Measurements from ENCODE around the gene MRAP.

MRAP gene

DNA sequence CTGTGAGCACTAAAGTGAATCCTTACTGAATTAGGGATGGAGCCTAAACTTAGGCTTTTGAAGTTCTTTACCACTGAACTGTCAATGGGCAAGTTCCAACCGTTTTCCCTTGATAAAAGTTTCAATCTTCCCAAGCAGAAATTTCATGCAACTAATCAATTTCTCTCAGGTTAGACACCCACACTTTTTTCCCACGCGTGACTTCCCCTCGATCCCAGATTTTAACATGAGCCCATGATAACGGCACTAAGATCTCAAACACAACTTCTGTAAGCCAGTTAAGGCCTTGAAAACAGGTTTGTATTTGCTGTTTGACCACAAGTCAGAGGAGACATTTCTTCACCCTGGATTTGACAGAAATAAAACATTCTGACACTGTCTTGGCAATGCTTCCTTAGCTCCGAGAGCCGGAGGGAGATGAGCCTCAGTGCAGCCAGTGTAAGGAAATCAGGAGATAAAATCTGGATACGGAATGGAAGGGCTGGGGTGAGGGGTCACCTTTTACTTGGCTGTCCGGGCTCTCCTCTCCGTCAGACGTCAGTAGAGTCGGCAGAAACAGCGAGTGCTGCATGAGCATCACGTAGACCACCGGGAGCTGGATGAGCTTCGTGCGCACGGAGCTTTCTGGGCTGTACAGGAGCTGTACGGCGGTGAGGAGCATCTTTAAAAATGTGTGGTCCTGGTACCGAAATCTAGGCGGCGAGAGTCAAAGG is 39.7 kb downstream of the MRAP start:
- TF ChIP-seq ZNF274 (IDR thresholded peaks at IDR 0.05; ENCODE audit: low read depth, low read length), result no peak
- H3K4me3 ChIP-seq (ENCODE audit: low read length), result no peak overlapping the region

- H3K4me3 ChIP-seq (ENCODE audit: low read length), result no peak overlapping the region
- TF ChIP-seq ZNF274 (IDR thresholded peaks at IDR 0.05; ENCODE audit: low read depth, low read length), result no peak
These were observed 42.5 kb downstream of the MRAP start for GRCh38 chr21:32340863-32341848.

DNA sequence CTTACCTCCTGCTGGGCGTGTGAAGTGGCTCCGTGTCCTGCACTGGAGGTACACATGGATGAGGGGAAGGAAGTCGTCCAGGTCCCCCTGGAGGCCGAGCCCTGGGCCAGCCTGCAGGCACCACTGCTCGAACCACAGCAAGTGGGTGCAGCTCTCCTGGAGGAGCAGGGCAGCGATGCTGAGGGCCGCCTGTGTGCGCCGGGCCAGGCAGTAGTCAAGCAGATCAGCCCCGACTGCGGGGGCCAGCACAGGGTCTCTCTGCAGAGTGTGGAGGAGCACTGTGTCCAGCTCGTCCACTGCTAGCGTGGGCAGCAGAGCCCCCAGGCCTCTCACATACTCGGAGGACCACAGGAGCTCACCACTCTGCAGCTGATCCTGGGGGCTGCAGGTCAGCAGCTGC is 48.3 kb downstream of the MRAP start:
- TF ChIP-seq ZNF274 (IDR thresholded peaks at IDR 0.05; ENCODE audit: low read depth, low read length), result no peak
- no peak overlapping the region for H3K4me3 ChIP-seq (ENCODE audit: low read length)

DNA sequence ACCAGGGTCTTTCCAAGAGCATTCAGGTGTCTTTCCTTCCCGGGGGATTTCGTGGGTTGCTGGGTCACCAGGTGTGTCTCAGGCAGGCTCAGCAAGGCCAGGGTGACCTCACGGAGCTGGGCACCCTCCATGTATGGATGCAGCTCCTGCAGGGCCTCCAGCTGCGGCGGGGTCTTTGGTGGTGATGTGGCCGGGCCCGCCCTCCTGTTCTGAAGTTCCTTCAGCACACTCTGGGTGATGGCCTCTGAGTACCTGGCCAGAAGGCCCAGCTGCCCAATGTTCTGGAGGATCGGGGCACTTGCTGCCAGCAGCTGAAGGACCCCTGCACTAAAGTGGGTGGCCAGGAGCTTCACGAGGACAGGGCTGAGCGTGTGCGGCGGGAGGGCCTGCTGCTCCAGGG is 48.7 kb downstream of the MRAP start:
- TF ChIP-seq ZNF274 (IDR thresholded peaks at IDR 0.05; ENCODE audit: low read depth, low read length), result no peak
- no peak overlapping the region for H3K4me3 ChIP-seq (ENCODE audit: low read length)

GRCh38 chr21:32347977-32348376 is 49.3 kb downstream of the MRAP start:
- H3K4me3 ChIP-seq (ENCODE audit: low read length), result no peak overlapping the region
- no peak for TF ChIP-seq ZNF274 (IDR thresholded peaks at IDR 0.05; ENCODE audit: low read depth, low read length)

DNA sequence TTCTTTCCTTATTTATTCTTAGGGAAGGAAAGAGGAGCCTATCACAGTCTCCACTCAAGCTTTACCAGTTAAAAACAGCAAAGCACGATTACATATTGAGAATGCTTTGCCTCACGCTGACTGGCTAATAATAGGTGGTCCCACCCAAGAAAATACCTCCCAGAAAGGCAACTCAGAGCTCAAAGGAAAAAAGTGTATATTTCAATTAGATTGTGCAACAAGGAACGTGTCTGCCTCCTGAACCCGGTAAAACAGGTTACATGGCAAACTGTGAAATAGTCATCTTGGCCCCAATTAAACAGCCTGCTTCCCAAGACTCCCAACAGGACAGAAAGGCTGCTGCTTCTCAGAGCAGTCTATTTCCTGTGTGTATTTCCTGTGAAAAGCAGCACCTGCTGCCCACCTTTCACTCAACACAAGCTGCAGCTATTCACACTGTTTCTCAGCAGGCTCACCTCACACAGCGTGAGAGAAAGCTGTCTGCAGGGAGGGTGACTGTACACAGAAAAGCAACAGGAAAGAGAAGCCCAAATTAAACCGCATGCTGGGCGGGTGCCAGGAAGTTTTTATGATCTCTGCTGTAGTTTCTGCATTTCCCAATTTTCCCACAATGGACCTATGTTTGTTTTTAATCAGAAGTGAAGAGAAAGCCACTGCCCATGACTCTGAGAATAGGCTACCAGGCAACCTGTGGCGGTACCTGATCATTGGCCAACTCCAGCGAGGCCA is 50.1 kb downstream of the MRAP start:
- no peak for TF ChIP-seq ZNF274 (IDR thresholded peaks at IDR 0.05; ENCODE audit: low read depth, low read length)
- H3K4me3 ChIP-seq (ENCODE audit: low read length), result no peak overlapping the region

DNA sequence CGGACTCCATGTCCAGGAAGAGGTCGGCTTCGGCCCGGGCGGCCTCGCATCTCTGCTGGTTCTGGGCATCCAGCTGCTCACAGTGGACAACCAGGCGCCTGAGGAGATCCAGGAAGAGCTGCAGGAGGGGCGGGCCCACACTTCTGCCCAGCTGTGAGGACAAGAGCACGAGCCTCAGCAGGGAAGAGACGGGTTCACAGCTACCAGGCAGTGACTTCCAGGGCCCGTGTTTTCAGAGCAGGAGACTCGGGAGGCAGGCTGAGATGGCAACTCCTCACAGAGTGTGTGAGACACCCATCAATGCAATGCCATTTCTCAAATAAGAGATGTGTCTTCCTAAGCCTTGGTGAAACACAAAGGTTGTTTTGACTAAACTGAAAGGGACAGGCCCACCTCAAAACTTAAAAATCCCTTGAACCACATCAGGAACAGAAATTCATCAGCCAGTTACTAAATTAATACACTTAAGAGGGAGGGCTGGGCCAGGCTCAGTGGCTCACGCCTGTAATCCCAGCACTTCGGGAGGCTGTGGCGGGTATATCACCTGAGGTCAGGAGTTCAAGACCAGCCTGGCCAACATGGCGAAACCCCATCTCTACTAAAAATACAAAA is 50.8 kb downstream of the MRAP start:
- no peak overlapping the region for H3K4me3 ChIP-seq (ENCODE audit: low read length)
- TF ChIP-seq ZNF274 (IDR thresholded peaks at IDR 0.05; ENCODE audit: low read depth, low read length), result no peak

- no peak for TF ChIP-seq ZNF274 (IDR thresholded peaks at IDR 0.05; ENCODE audit: low read depth, low read length)
- H3K4me3 ChIP-seq (ENCODE audit: low read length), result no peak overlapping the region
These were observed 51.7 kb downstream of the MRAP start for GRCh38 chr21:32350211-32350980.

DNA sequence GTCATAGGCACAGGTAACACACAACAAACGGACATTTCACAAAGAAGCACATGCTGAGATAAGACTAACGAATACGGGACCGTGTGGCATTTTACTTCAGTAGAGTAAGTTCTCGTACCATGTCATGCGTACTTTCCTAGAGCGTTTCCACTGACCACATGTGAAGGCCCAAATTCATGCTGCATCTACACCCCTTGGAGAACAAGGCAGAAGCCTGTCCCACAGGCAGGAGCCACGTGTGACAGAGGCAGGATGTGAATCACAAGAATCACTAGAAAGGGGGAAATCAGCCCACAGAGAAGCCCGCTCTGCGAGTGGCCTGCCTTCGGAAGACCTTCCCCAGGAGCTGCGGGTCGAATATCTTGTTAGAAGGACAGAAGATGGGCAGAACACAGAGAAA is 52.3 kb downstream of the MRAP start:
- no peak overlapping the region for H3K4me3 ChIP-seq (ENCODE audit: low read length)
- no peak for TF ChIP-seq ZNF274 (IDR thresholded peaks at IDR 0.05; ENCODE audit: low read depth, low read length)

DNA sequence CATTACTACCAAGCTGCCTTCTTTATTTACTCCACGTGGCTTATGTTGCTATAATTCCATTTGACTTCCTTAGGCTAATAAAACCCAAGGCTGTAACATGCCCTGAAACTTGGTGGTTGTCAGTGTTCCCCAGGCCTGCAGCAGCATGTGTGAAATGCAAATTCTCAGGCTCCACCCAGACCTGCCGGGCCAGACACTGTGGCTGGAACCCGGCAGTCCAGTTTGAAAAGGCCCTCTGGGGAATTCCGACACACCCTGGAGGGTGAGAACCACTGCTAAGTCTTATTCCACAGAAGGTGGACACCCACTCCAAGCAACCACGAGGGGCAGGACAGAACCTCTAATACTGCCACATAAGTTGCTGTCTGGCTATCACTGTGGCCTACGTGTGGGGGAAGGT is 52.8 kb downstream of the MRAP start:
- H3K4me3 ChIP-seq (ENCODE audit: low read length), result no peak overlapping the region
- TF ChIP-seq ZNF274 (IDR thresholded peaks at IDR 0.05; ENCODE audit: low read depth, low read length), result no peak

- no peak for TF ChIP-seq ZNF274 (IDR thresholded peaks at IDR 0.05; ENCODE audit: low read depth, low read length)
- H3K4me3 ChIP-seq (ENCODE audit: low read length), result no peak overlapping the region
These were observed 53.9 kb downstream of the MRAP start for GRCh38 chr21:32352526-32352925.

- TF ChIP-seq ZNF274 (IDR thresholded peaks at IDR 0.05; ENCODE audit: low read depth, low read length), result no peak
- H3K4me3 ChIP-seq (ENCODE audit: low read length), result no peak overlapping the region
These were observed 54.5 kb downstream of the MRAP start for GRCh38 chr21:32353002-32353711.
